GM12891 (cell line): Measurements from ENCODE around the gene POLD4.

Source experiments
- DNase-seq: peaks from one replicate; pipeline ENCODE4 v3.0.0; 2011; ENCODE audit warnings: low spot score; ENCODE audit not compliant: insufficient read length
- FAIRE-seq: peaks from 2 replicates; lab custom pipeline; 2011; peaks lifted over from hg19 to GRCh38; lab: Jason Lieb, UNC
- PAX5 ChIP-seq: IDR thresholded peaks from 2 replicates; pipeline ENCODE4 v1.6.1; 2011; ENCODE audit warnings: low read length, moderate library complexity, mild to moderate bottlenecking; ENCODE audit not compliant: insufficient read depth, severe bottlenecking
- POLR2A ChIP-seq: IDR thresholded peaks from 2 replicates; pipeline ENCODE4 v1.6.1; 2011; ENCODE audit warnings: low read depth, low read length, control low read depth
- POLR2AphosphoS5 ChIP-seq: IDR thresholded peaks from 2 replicates; pipeline ENCODE4 v1.6.1; 2011; ENCODE audit warnings: low read depth, low read length, control low read depth
- POU2F2 ChIP-seq: IDR thresholded peaks from 2 replicates; pipeline ENCODE4 v1.6.1; 2011; ENCODE audit warnings: low read depth, mild to moderate bottlenecking, control low read depth, low read length, moderate library complexity
- SPI1 ChIP-seq: IDR thresholded peaks from 2 replicates; pipeline ENCODE4 v1.6.1; 2011; ENCODE audit warnings: low read depth, low read length, control low read depth
- TAF1 ChIP-seq: IDR thresholded peaks from 2 replicates; pipeline ENCODE4 v1.6.1; 2011; ENCODE audit warnings: low read depth, low read length, control low read depth

Gene POLD4

GRCh38 chr11:67387518-67387917 is 34.2 kb upstream of the POLD4 start:
- no peak for TF ChIP-seq TAF1
- FAIRE-seq = no peak
- no peak for DNase-seq

- no peak for TF ChIP-seq POLR2AphosphoS5
- TF ChIP-seq PAX5 = no peak
- TF ChIP-seq SPI1 = no peak
- no peak for TF ChIP-seq POU2F2
- no peak for TF ChIP-seq TAF1
- no peak for TF ChIP-seq POLR2A
- DNase-seq (no peak), FAIRE-seq (no peak)
These were observed 33.7 kb upstream of the POLD4 start for GRCh38 chr11:67387069-67387468.

- FAIRE-seq = no peak
- no peak for TF ChIP-seq POU2F2
- TF ChIP-seq PAX5 = no peak
- no peak for TF ChIP-seq SPI1
- no peak for TF ChIP-seq POLR2AphosphoS5
- TF ChIP-seq TAF1 = no peak
- no peak for TF ChIP-seq POLR2A
- no peak for DNase-seq
These were observed 31.6 kb upstream of the POLD4 start for GRCh38 chr11:67384851-67385366.

GRCh38 chr11:67382276-67383136 is 29.2 kb upstream of the POLD4 start:
- no peak for DNase-seq
- TF ChIP-seq POLR2AphosphoS5 = no peak
- no peak for TF ChIP-seq PAX5
- TF ChIP-seq SPI1 = no peak
- no peak for TF ChIP-seq TAF1
- TF ChIP-seq POLR2A = no peak
- TF ChIP-seq POU2F2 = no peak

GRCh38 chr11:67381244-67381972 is 28.1 kb upstream of the POLD4 start:
- DNase-seq (no peak), FAIRE-seq (peak; percentile 23)
- TF ChIP-seq SPI1 = no peak

More at GRCh38 chr11:67382276-67383136, 29.2 kb upstream of the POLD4 start:
- FAIRE-seq = peak; percentile 75

GRCh38 chr11:67379061-67380058 is 26.0 kb upstream of the POLD4 start:
- TF ChIP-seq PAX5 (no peak), TAF1 (no peak)
- no peak for DNase-seq
- FAIRE-seq = no peak

- TF ChIP-seq POU2F2 (no peak), SPI1 (no peak), PAX5 (no peak), POLR2A (no peak), POLR2AphosphoS5 (no peak)
- DNase-seq (no peak), FAIRE-seq (no peak)
These were observed 25.2 kb upstream of the POLD4 start for GRCh38 chr11:67378544-67378943.

- FAIRE-seq (no peak), DNase-seq (no peak)
- TF ChIP-seq PAX5 = no peak
- TF ChIP-seq POLR2A = no peak
- no peak for TF ChIP-seq POLR2AphosphoS5
- TF ChIP-seq POU2F2 = no peak
- no peak for TF ChIP-seq TAF1
- no peak for TF ChIP-seq SPI1
These were observed 23.8 kb upstream of the POLD4 start for GRCh38 chr11:67376873-67377808.

- DNase-seq = no peak
- no peak for FAIRE-seq
These were observed 22.9 kb upstream of the POLD4 start for GRCh38 chr11:67376063-67376820.

More at GRCh38 chr11:67376063-67376820, 22.9 kb upstream of the POLD4 start:
- TF ChIP-seq POLR2AphosphoS5 (no peak), PAX5 (no peak), TAF1 (no peak), POLR2A (no peak), SPI1 (no peak), POU2F2 (no peak)
